ENCODE data around the gene EMC10.

Gene EMC10

DNA sequence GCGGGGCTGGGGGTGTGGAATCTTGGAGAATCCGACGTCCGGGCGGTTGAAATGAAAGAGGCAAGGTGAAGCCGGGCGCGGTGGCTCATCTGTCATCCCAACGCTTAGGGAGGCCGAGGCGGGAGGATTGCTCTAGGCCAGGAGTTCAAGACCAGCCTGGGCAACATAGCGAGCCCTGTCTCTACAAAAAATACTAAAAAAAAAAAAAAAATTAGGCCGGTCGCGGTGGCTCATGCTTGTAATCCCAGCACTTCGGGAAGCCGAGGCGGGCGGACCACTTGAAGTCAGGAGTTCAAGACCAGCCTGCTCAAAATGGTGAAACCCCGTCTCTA lies 566 bp downstream of the EMC10 start:
- Histone ChIP-seq H3K36me3 (ENCODE audit: control insufficient read depth in 2 of 2, insufficient read depth in 1 of 2, low read length in 2 of 2) (peaks cover 9 to 37% of the 10 kb centered on the region in 2 experiments; a peak in 2 of 3 replicates), H3K27ac (ENCODE audit: extremely low read depth, low read depth, low read length) (peak overlapping the region; percentile 98), H3K4me1 (ENCODE audit: control insufficient read depth, insufficient read depth, low read length) (peaks cover 7% of the 10 kb centered on the region; the same call in 1 of the 2 replicates), H3K9me3 (ENCODE audit: control insufficient read depth, insufficient read depth, low read depth, low read length) (no peaks in the 10 kb centered on the region), H3K4me3 (ENCODE audit: low read depth, low read length) (peak overlapping the region; percentile 96)
- CTCF ChIA-PET: interaction anchor here (0.6 to 0.9 kb wide), 4 partner anchors 12 to 240 kb away, joined by 3 to 6 read pairs (median 4); no protein-coding TSS in a partner anchor
- POLR2A ChIA-PET: interaction anchor here (0.6 kb wide), 1 partner anchor 11 kb away, joined by 3 read pairs; no protein-coding TSS in a partner anchor
- TF ChIP-seq KLF1 (tag by site-specific recombination; IDR thresholded peaks at IDR 0.05): peak; percentile 7; the same call in 1 of the 2 replicates
- TF ChIP-seq ZNF214 (tag by site-specific recombination; IDR thresholded peaks at IDR 0.05; ENCODE audit: borderline replicate concordance): no peak
- TF ChIP-seq TCF7L2 (IDR thresholded peaks at IDR 0.05; ENCODE audit: borderline replicate concordance, low read depth, low read length): no peak
- TF ChIP-seq KLF8 (tag by site-specific recombination; IDR thresholded peaks at IDR 0.05): 0 out of 2 replicates have a peak, but pooled peaks have one; percentile 10
- peak; percentile 14 for TF ChIP-seq SP7 (tag by site-specific recombination; IDR thresholded peaks at IDR 0.05)
- no peak for TF ChIP-seq ZNF514 (tag by site-specific recombination; IDR thresholded peaks at IDR 0.05)
- TF ChIP-seq, protein P1, sequence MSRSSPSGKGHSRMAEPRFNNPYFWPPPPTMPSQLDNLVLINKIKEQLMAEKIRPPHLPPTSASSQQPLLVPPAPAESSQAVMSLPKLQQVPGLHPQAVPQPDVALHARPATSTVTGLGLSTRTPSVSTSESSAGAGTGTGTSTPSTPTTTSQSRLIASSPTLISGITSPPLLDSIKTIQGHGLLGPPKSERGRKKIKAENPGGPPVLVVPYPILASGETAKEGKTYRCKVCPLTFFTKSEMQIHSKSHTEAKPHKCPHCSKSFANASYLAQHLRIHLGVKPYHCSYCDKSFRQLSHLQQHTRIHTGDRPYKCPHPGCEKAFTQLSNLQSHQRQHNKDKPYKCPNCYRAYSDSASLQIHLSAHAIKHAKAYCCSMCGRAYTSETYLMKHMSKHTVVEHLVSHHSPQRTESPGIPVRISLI (tag by site-specific recombination; IDR thresholded peaks at IDR 0.05): no peak
- no peak for TF ChIP-seq ZNF776 (tag by site-specific recombination; IDR thresholded peaks at IDR 0.05; ENCODE audit: borderline replicate concordance)
- TF ChIP-seq ZEB2 (tag by site-specific recombination; IDR thresholded peaks at IDR 0.05): 0 out of 2 replicates have a peak, but pooled peaks have one; percentile 39
- no peak for TF ChIP-seq ZNF707 (tag by site-specific recombination; IDR thresholded peaks at IDR 0.05)
- peak; percentile 29; the same call in 1 of the 2 replicates for TF ChIP-seq BCL11B (tag by site-specific recombination; IDR thresholded peaks at IDR 0.05; ENCODE audit: low read depth)
- TF ChIP-seq, protein P2, sequence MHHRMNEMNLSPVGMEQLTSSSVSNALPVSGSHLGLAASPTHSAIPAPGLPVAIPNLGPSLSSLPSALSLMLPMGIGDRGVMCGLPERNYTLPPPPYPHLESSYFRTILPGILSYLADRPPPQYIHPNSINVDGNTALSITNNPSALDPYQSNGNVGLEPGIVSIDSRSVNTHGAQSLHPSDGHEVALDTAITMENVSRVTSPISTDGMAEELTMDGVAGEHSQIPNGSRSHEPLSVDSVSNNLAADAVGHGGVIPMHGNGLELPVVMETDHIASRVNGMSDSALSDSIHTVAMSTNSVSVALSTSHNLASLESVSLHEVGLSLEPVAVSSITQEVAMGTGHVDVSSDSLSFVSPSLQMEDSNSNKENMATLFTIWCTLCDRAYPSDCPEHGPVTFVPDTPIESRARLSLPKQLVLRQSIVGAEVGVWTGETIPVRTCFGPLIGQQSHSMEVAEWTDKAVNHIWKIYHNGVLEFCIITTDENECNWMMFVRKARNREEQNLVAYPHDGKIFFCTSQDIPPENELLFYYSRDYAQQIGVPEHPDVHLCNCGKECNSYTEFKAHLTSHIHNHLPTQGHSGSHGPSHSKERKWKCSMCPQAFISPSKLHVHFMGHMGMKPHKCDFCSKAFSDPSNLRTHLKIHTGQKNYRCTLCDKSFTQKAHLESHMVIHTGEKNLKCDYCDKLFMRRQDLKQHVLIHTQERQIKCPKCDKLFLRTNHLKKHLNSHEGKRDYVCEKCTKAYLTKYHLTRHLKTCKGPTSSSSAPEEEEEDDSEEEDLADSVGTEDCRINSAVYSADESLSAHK (tag by site-specific recombination; IDR thresholded peaks at IDR 0.05): 0 out of 2 replicates have a peak, but pooled peaks have one; percentile 7
- no peak for TF ChIP-seq ZNF596 (tag by site-specific recombination; IDR thresholded peaks at IDR 0.05)
- no peak for TF ChIP-seq ZBTB7A (tag by site-specific recombination; IDR thresholded peaks at IDR 0.05; ENCODE audit: low read depth)
- peak; percentile 25 for TF ChIP-seq ZNF600 (tag by site-specific recombination; IDR thresholded peaks at IDR 0.05)
- peak; percentile 74 for TF ChIP-seq KLF10 (tag by site-specific recombination; IDR thresholded peaks at IDR 0.05)
- TF ChIP-seq SALL2 (tag by site-specific recombination; IDR thresholded peaks at IDR 0.05; ENCODE audit: borderline replicate concordance): no peak

DNA sequence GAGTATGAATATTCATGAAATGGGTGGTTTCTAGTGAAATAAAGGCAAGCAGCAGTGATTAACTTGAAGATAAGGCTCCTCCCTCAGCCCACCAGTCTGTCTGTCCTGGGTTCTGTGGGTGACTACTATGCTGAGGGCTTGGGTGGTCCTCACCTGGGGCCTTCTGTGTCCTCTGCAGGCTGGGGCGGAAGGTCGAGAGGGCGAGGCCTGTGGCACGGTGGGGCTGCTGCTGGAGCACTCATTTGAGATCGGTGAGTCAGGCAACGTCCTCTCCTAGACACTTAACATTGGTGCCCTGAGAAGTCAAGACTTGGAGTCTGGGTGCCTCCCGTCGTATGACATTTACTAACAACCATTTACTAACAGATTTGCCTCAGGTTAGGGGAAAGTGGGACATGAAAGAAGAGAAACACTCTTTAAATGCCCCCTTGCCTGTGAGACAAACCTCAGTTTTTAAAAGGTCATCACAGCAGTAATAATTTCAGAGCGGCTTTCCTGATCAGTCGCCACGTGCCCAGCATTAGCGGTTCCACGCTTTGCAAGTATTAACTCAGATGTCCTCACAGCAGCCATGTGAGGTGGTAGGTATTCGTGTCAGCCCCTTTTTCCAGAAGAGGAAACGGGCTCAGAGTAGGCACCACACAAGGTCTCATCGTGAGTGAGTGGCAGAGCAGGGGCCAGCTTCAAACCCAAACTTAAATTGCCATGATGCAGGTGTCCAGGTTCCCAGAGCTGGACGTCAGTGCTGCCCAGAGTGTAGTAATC lies 1.6 kb downstream of the EMC10 start:
- peaks cover 9 to 47% of the 10 kb centered on the region in 2 experiments; a peak in 2 of 3 replicates for H3K36me3 ChIP-seq (ENCODE audit: control insufficient read depth in 2 of 2, insufficient read depth in 1 of 2, low read length in 2 of 2)
- no peaks in the 10 kb centered on the region for H3K9me3 ChIP-seq (ENCODE audit: control insufficient read depth, insufficient read depth, low read depth, low read length)
- no peak for TF ChIP-seq ZNF214 (tag by site-specific recombination; IDR thresholded peaks at IDR 0.05; ENCODE audit: borderline replicate concordance)
- no peak for TF ChIP-seq ZFP3 (tag by site-specific recombination; IDR thresholded peaks at IDR 0.05; ENCODE audit: low read depth)
- no peak for TF ChIP-seq KLF10 (tag by site-specific recombination; IDR thresholded peaks at IDR 0.05)
- no peak for TF ChIP-seq ZNF248 (tag by site-specific recombination; IDR thresholded peaks at IDR 0.05)
- no peak for TF ChIP-seq ZNF600 (tag by site-specific recombination; IDR thresholded peaks at IDR 0.05)
- no peak for TF ChIP-seq ZNF112 (tag by site-specific recombination; IDR thresholded peaks at IDR 0.05)
- ChIA-PET CTCF (interaction anchor here (0.7 to 2.2 kb wide), 9 partner anchors 9 to 121 kb away, joined by 3 to 14 read pairs (median 3); no protein-coding TSS in a partner anchor), POLR2A (interaction anchor here (0.6 to 1.7 kb wide), 2 partner anchors 12 to 94 kb away, joined by 3 to 6 read pairs; partner anchors contain the start of gene POLD1)
- no peak overlapping the region for H3K27ac ChIP-seq (ENCODE audit: extremely low read depth, low read depth, low read length)
- no peak overlapping the region for H3K4me3 ChIP-seq (ENCODE audit: low read depth, low read length)
- peaks cover 7% of the 10 kb centered on the region; the same call in 1 of the 2 replicates for H3K4me1 ChIP-seq (ENCODE audit: control insufficient read depth, insufficient read depth, low read length)

All from HEK293 (cell line).